GM12878 (cell line): ENCODE results near the gene MAP3K7. TPM values are rescaled to one million over a fixed set of nuclear protein-coding genes. Genes with fewer than 3 reads are reported as not detected.

Experiments
- HDGF ChIP-seq: fragments of 450-650 bp; IDR thresholded peaks from 2 replicates; pipeline ENCODE4 v1.6.1; 2016; ENCODE audit warnings: antibody characterized with exemption
- KDM1A ChIP-seq: fragments of 200-600 bp; sonication (generic); IDR thresholded peaks from 2 replicates; pipeline ENCODE4 v1.6.1; 2016; ENCODE audit warnings: borderline replicate concordance
- POLR2AphosphoS2 ChIP-seq: IDR thresholded peaks from 2 replicates; pipeline ENCODE4 v1.6.1; 2011; ENCODE audit warnings: low read depth, mild to moderate bottlenecking, low read length, improper control_type of control experiment, moderate library complexity
- PRDM15 ChIP-seq: fragments of 450-650 bp; formaldehyde crosslinking; IDR thresholded peaks from 2 replicates; pipeline ENCODE4 v1.4.0; 2020; ENCODE audit warnings: mild to moderate bottlenecking, moderate library complexity
- SP1 ChIP-seq: IDR thresholded peaks from one replicate; pipeline ENCODE4 v1.6.1; 2011; ENCODE audit warnings: low read depth, low read length
- TAF1 ChIP-seq: IDR thresholded peaks from 2 replicates; pipeline ENCODE4 v1.6.1; 2011; ENCODE audit warnings: mild to moderate bottlenecking, low read depth, low read length, borderline replicate concordance
- TBL1XR1 ChIP-seq: IDR thresholded peaks from 2 replicates; pipeline ENCODE4 v1.6.1; 2012; ENCODE audit warnings: low read depth, low read length, improper control_type of control experiment
- YBX1 ChIP-seq: fragments of 450-650 bp; IDR thresholded peaks from 2 replicates; pipeline ENCODE4 v1.6.1; 2016; ENCODE audit warnings: antibody characterized with exemption
- ZBTB33 ChIP-seq: fragments of 450-650 bp; IDR thresholded peaks from 2 replicates; pipeline ENCODE4 v1.6.1; 2017; ENCODE audit warnings: mild to moderate bottlenecking
- ZBTB40 ChIP-seq: fragments of 450-650 bp; IDR thresholded peaks from 2 replicates; pipeline ENCODE4 v1.6.1; 2016; ENCODE audit warnings: mild to moderate bottlenecking, moderate library complexity, borderline replicate concordance
- polyA plus RNA-seq, 11 experiments: library from polyadenylated mRNA; depleted of rRNA in 4 of 11; unstranded in 6 of 11; stranded (reverse) in 5 of 11; fragments of >200 nt; fragmentation: Nextera tagmentation in 4 of 11; fragmentation: Illumina TruSeq in 1 of 11; extraction: Ambion mirVana in 4 of 11; extraction: Trizol in 1 of 11; gene quantifications; 1 replicate in 1 of 11; 2 replicates in 10 of 11; pipeline versions ENCODE4 v1.2.1 to v1.2.3, GENCODE V29; 2011 to 2016; ENCODE audit warnings: inconsistent platforms in 2 of 11, missing spikeins in 2 of 11, low read depth in 1 of 11
- total RNA-seq, 4 experiments: library from RNA; depleted of rRNA in 3 of 4; stranded (reverse); fragments of >200 nt in 3 of 4; fragmentation: Illumina TruSeq in 1 of 4; extraction: Trizol in 1 of 4; gene quantifications; 2 replicates each; pipeline versions ENCODE4 v1.2.1 to v1.2.3, GENCODE V29; 2013 to 2021
- TF ChIP-seq, protein P1 (sequence below): fragments of 150-350 bp; IDR thresholded peaks from 2 replicates; pipeline ENCODE4 v1.6.1; 2016; ENCODE audit warnings: low read depth, low read length

Gene MAP3K7
- total and polyA plus RNA-seq, 10 of the 15 experiments (the other 5 are each of a cell fraction or from before 2014, with no cell fraction given) = 7.0 to 42.6 (median 22.0) TPM

- TF ChIP-seq YBX1 = no peak
- no peak for TF ChIP-seq TBL1XR1
- peak; percentile 97 for TF ChIP-seq ZBTB40
- TF ChIP-seq SP1 = peak; percentile 89
- TF ChIP-seq HDGF = no peak
- TF ChIP-seq, protein P1, sequence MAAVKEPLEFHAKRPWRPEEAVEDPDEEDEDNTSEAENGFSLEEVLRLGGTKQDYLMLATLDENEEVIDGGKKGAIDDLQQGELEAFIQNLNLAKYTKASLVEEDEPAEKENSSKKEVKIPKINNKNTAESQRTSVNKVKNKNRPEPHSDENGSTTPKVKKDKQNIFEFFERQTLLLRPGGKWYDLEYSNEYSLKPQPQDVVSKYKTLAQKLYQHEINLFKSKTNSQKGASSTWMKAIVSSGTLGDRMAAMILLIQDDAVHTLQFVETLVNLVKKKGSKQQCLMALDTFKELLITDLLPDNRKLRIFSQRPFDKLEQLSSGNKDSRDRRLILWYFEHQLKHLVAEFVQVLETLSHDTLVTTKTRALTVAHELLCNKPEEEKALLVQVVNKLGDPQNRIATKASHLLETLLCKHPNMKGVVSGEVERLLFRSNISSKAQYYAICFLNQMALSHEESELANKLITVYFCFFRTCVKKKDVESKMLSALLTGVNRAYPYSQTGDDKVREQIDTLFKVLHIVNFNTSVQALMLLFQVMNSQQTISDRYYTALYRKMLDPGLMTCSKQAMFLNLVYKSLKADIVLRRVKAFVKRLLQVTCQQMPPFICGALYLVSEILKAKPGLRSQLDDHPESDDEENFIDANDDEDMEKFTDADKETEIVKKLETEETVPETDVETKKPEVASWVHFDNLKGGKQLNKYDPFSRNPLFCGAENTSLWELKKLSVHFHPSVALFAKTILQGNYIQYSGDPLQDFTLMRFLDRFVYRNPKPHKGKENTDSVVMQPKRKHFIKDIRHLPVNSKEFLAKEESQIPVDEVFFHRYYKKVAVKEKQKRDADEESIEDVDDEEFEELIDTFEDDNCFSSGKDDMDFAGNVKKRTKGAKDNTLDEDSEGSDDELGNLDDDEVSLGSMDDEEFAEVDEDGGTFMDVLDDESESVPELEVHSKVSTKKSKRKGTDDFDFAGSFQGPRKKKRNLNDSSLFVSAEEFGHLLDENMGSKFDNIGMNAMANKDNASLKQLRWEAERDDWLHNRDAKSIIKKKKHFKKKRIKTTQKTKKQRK = 0 out of 2 replicates have a peak, but pooled peaks have one; percentile 37
- TF ChIP-seq POLR2AphosphoS2 = 0 out of 2 replicates have a peak, but pooled peaks have one; percentile 51
- no peak for TF ChIP-seq ZBTB33
- TF ChIP-seq TAF1 = peak; percentile 81
- TF ChIP-seq KDM1A = no peak
- no peak for TF ChIP-seq PRDM15
These were observed at the start of gene MAP3K7 (continued) for GRCh38 chr6:90586836-90587638.
